GM10266 (cell line): ENCODE data around the gene AADAT.
"Not testable (repeated sequence)": the region's sequence is repeated elsewhere in the genome, so short reads cannot be mapped to it uniquely, and the experiment has no call there.

Experiments
- DNase-seq: peaks from one replicate; pipeline ENCODE4 v3.0.0; 2012; ENCODE audit errors: extremely low spot score
- CTCF ChIP-seq: IDR thresholded peaks from 2 replicates; pipeline ENCODE4 v1.5.1; 2012; ENCODE audit warnings: mild to moderate bottlenecking, low read depth; ENCODE audit not compliant: control insufficient read depth, insufficient read depth; ENCODE audit errors: missing control alignments

AADAT gene

GRCh38 chr4:170106900-170107299 lies 17.1 kb upstream of the AADAT start:
- TF ChIP-seq CTCF = no peak
- DNase-seq = no peak

- DNase-seq = no peak
- TF ChIP-seq CTCF = no peak
Measured at GRCh38 chr4:170102426-170102825, 12.7 kb upstream of the AADAT start.

GRCh38 chr4:170098171-170098570 lies 8.4 kb upstream of the AADAT start:
- not testable (repeated sequence) for DNase-seq

GRCh38 chr4:170097681-170098080 lies 7.9 kb upstream of the AADAT start:
- no peak for TF ChIP-seq CTCF
- no peak for DNase-seq

GRCh38 chr4:170093973-170094535 lies 4.3 kb upstream of the AADAT start:
- TF ChIP-seq CTCF = no peak
- DNase-seq = no peak

- no peak for TF ChIP-seq CTCF
- DNase-seq = no peak
Measured at GRCh38 chr4:170091069-170091696, 1.4 kb upstream of the AADAT start.

- no peak for DNase-seq
- no peak for TF ChIP-seq CTCF
Measured at GRCh38 chr4:170090352-170091052, 746 bp upstream of the AADAT start.
